OCI-LY1 (cell line): ENCODE measurements around the gene HES2.
A peak's percentile ranks its signal among the peaks of the same experiment; 100 is the strongest.

ENCODE experiments used
- CTCF ChIP-seq: fragments of 200-600 bp; sonication (generic), shearing (Covaris generic); IDR thresholded peaks from 2 replicates; pipeline ENCODE4 v1.5.1; 2017; ENCODE audit warnings: mild to moderate bottlenecking, antibody characterized with exemption, low read length, moderate library complexity, mixed read lengths
- EZH2 ChIP-seq: fragments of 200-600 bp; sonication (generic), shearing (Covaris generic); IDR thresholded peaks from 2 replicates; pipeline ENCODE4 v1.8.0; 2017; ENCODE audit warnings: borderline replicate concordance, mixed run types, mild to moderate bottlenecking, antibody characterized with exemption, low read length, moderate library complexity, mixed read lengths

- no peak for TF ChIP-seq EZH2
- TF ChIP-seq CTCF = 0 out of 2 replicates have a peak, but pooled peaks have one; percentile 5
Measured at GRCh38 chr1:6447818-6448748, 28.4 kb upstream of the HES2 start.
